ENCODE results near the gene EIPR1.

- TF ChIP-seq CTCF (conservative IDR thresholded peaks at IDR 0.05): no peak
- no peak for TF ChIP-seq ZFX (IDR thresholded peaks at IDR 0.05)
Measured at GRCh38 chr2:3229221-3229620, 148.4 kb downstream of the EIPR1 start.
